Fibroblast of skin of left quadriceps (primary cell): Measurements from ENCODE around the gene SLMAP.

Experiments used
- DNase-seq, 2 experiments: peaks; one replicate each; pipeline ENCODE4 v3.0.0-alpha.2; 2013; ENCODE audit warnings: low read depth in 2 of 2

Gene SLMAP

GRCh38 chr3:57890874-57891273 lies 134.8 kb downstream of the SLMAP start:
- peak; percentile 52 to 59 for DNase-seq

GRCh38 chr3:57892423-57892822 lies 136.3 kb downstream of the SLMAP start:
- no peak for DNase-seq

GRCh38 chr3:57893156-57893555 lies 137.0 kb downstream of the SLMAP start:
- no peak for DNase-seq

- DNase-seq = no peak
Observed at GRCh38 chr3:57893668-57894067, 137.6 kb downstream of the SLMAP start.

GRCh38 chr3:57896031-57896430 lies 139.9 kb downstream of the SLMAP start:
- DNase-seq = no peak

- no peak for DNase-seq
Observed at GRCh38 chr3:57896691-57897090, 140.6 kb downstream of the SLMAP start.

GRCh38 chr3:57900786-57901185 lies 144.7 kb downstream of the SLMAP start:
- no peak for DNase-seq

- DNase-seq = no peak
Observed at GRCh38 chr3:57903124-57903890, 147.2 kb downstream of the SLMAP start.

- DNase-seq = no peak
Observed at GRCh38 chr3:57910990-57911389, 154.9 kb downstream of the SLMAP start.

- no peak for DNase-seq
Observed at GRCh38 chr3:57911593-57911992, 155.5 kb downstream of the SLMAP start.

GRCh38 chr3:57917601-57918000 lies 161.5 kb downstream of the SLMAP start:
- no peak for DNase-seq

GRCh38 chr3:57918123-57918837 lies 162.2 kb downstream of the SLMAP start:
- DNase-seq = peak; percentile 85

- no peak for DNase-seq
Observed at GRCh38 chr3:57919987-57920386, 163.9 kb downstream of the SLMAP start.

- DNase-seq = no peak
Observed at GRCh38 chr3:57923101-57923500, 167.0 kb downstream of the SLMAP start.

GRCh38 chr3:57923752-57924151 lies 167.6 kb downstream of the SLMAP start:
- no peak for DNase-seq

- DNase-seq = no peak
Observed at GRCh38 chr3:57927166-57927565, 171.1 kb downstream of the SLMAP start.

- DNase-seq = no peak
Observed at GRCh38 chr3:57927916-57928315, 171.8 kb downstream of the SLMAP start.

- no peak for DNase-seq
Observed at GRCh38 chr3:57928511-57928910, 172.4 kb downstream of the SLMAP start.

GRCh38 chr3:57929988-57930387 lies 173.9 kb downstream of the SLMAP start:
- DNase-seq = no peak

- DNase-seq = no peak
Observed at GRCh38 chr3:57933602-57934001, 177.5 kb downstream of the SLMAP start.

- no peak for DNase-seq
Observed at GRCh38 chr3:57934373-57934772, 178.3 kb downstream of the SLMAP start.

GRCh38 chr3:57935539-57935938 lies 179.4 kb downstream of the SLMAP start:
- no peak for DNase-seq

- DNase-seq = no peak
Observed at GRCh38 chr3:57937092-57937491, 181.0 kb downstream of the SLMAP start.
